ENCODE data around the gene LEO1.
"Not testable (repeated sequence)": the region's sequence is repeated elsewhere in the genome, so short reads cannot be mapped to it uniquely, and the experiment has no call there.

Gene LEO1

GRCh38 chr15:52012210-52012609, 40.6 kb upstream of the LEO1 start:
- H3K27ac ChIP-seq (ENCODE audit: low read depth, low read length), result no peak overlapping the region
- no peaks in the 10 kb centered on the region for H3K36me3 ChIP-seq (ENCODE audit: insufficient read depth, low read length)
- H3K27me3 ChIP-seq (ENCODE audit: insufficient read depth, low read length), result no peaks in the 10 kb centered on the region
- no peaks in the 10 kb centered on the region for H3K79me2 ChIP-seq (ENCODE audit: control insufficient read depth, insufficient read depth, low read length, unreplicated experiment)
- peak overlapping the region; percentile 47 for H2AFZ ChIP-seq (ENCODE audit: low read length, unreplicated experiment)
- peaks cover 30% of the 10 kb centered on the region for H3K4me1 ChIP-seq (ENCODE audit: control insufficient read depth, insufficient read depth, low read length, unreplicated experiment)
- H3K4me3 ChIP-seq (ENCODE audit: low read depth, low read length), result no peak overlapping the region

DNA sequence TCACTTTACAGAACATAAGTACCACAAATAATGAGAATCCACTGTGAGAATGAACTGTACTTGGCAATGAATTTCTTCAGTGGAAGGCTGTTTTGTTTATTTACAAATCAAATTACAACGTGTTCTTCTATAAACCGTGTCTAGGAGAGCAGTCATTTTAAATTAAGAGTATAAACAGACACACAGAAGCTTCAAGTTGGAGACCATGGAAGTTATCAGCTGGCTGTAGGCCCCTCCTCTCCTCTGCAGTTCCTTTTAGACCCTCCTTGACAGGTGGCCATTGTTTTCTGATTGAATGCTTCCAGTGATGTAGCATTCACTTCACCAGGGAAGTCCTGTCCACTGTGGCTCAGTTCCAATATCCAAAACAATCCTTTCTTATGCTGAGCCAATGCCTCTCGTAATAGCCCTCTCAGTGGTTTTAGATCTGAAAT, 40.1 kb upstream of the LEO1 start:
- Histone ChIP-seq H3K4me1 (ENCODE audit: control insufficient read depth, insufficient read depth, low read length, unreplicated experiment) (peaks cover 35% of the 10 kb centered on the region), H3K27ac (ENCODE audit: low read depth, low read length) (peak overlapping the region; percentile 59), H2AFZ (ENCODE audit: low read length, unreplicated experiment) (peak overlapping the region; percentile 47)

DNA sequence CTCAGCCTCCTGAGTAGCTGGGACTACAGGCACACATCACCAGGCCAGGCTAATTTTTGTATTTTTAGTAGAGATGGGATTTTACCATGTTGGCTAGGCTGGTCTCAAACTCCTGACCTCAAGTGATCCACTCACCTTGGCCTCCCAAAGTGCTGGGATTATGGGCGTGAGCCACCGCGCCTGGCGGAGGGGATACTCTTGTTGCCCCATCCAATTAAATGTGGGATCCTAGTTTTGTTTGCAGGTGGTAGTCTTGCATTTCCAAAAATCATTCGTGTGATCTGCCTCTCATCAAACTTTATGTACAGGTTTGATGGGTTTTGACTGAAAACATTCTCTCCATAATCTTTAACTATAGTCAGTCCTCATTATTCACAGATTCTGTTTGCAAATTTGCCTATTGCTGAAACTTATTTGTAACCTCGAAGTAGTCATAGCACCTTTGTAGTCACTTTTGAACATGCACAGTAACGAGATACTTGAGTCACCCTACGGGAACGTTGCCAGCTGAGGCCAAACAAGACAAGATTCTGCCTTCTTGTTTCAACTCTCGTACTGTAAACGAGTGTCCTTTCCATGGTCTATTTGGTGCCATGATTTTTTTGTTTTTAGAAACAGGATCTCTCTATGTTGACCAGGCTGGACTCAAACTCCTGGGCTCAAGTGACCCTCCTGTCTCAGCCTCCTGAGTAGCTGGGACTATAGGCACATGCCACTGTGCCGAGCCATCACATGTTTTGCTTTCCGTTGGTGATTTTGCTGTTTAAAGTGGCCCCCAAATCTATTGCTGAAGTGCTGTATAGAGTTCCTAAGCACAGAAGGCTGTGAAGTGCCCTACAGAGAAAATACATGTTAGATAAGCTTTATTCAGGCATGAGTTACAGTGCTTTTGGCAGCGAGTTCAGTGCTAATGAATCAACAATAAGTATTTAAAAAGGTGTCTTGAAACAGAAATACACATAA, 39.3 kb upstream of the LEO1 start:
- Histone ChIP-seq H3K27ac (ENCODE audit: low read depth, low read length) (peak overlapping the region; percentile 59), H2AFZ (ENCODE audit: low read length, unreplicated experiment) (peak overlapping the region; percentile 47), H3K4me3 (ENCODE audit: low read depth, low read length) (peak overlapping the region; percentile 27; the same call in 1 of the 2 replicates), H3K36me3 (ENCODE audit: insufficient read depth, low read length) (no peaks in the 10 kb centered on the region), H3K4me1 (ENCODE audit: control insufficient read depth, insufficient read depth, low read length, unreplicated experiment) (peaks cover 43% of the 10 kb centered on the region), H3K79me2 (ENCODE audit: control insufficient read depth, insufficient read depth, low read length, unreplicated experiment) (no peaks in the 10 kb centered on the region), H3K27me3 (ENCODE audit: insufficient read depth, low read length) (no peaks in the 10 kb centered on the region)

More for the DNA sequence above, 40.1 kb upstream of the LEO1 start:
- Histone ChIP-seq H3K4me3 (ENCODE audit: low read depth, low read length) (no peak overlapping the region), H3K79me2 (ENCODE audit: control insufficient read depth, insufficient read depth, low read length, unreplicated experiment) (no peaks in the 10 kb centered on the region), H3K27me3 (ENCODE audit: insufficient read depth, low read length) (no peaks in the 10 kb centered on the region), H3K36me3 (ENCODE audit: insufficient read depth, low read length) (no peaks in the 10 kb centered on the region)

DNA sequence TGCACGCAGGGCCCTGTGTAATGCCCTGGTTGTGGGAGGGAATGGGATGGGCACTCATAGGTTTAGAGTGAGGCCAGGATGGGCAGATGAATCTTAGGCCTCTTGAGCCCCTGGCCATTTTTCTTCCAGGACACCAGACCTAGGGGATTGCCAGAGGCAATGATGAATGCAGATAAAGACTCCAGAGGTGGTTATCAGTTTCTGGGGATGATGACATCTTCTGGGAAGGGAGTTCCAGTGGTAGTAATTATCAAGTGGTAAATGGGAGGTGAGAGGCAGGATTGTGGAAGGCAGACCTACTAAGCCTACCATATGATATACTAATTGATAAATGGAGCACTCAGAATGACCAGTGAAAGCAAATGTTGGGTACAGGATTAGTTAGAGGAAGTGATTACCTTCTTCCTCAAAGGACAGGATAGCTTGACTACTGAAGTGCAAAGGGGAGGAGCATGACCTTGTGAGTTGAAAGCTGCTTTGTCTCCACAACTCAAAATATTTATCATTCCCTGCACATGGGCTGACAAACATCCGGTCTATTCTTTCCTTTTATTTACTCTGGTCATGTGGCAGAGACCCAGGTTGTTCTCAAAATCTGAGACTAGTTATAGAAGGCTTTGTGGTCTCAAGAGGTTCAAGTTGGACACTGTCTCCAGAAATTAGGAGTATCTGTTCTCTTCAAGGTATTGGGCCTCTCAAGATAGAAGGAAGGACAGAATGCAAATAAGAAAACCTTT, 37.3 kb upstream of the LEO1 start:
- no peaks in the 10 kb centered on the region for H3K36me3 ChIP-seq (ENCODE audit: insufficient read depth, low read length)
- H3K27me3 ChIP-seq (ENCODE audit: insufficient read depth, low read length), result no peaks in the 10 kb centered on the region
- H3K4me3 ChIP-seq (ENCODE audit: low read depth, low read length), result no peak overlapping the region
- no peak overlapping the region for H3K27ac ChIP-seq (ENCODE audit: low read depth, low read length)
- H3K4me1 ChIP-seq (ENCODE audit: control insufficient read depth, insufficient read depth, low read length, unreplicated experiment), result peaks cover 46% of the 10 kb centered on the region
- no peak overlapping the region for H2AFZ ChIP-seq (ENCODE audit: low read length, unreplicated experiment)
- no peaks in the 10 kb centered on the region for H3K79me2 ChIP-seq (ENCODE audit: control insufficient read depth, insufficient read depth, low read length, unreplicated experiment)

DNA sequence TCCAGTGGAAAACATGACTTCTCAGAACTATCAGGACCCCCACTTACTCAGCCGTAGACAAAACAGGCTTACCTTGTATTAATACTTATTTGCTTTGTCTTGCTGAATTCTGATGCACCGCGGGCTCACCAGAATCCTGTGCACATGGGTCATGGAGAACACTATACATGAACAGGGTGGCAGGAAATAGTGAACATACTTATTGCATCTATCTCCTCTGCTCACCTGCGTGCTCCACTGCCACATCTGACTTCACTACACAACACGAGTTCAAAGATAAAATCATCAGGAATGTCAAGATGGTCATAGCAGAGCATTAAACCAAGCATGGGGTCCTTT, 36.8 kb upstream of the LEO1 start:
- Histone ChIP-seq H3K36me3 (ENCODE audit: insufficient read depth, low read length) (no peaks in the 10 kb centered on the region), H3K4me3 (ENCODE audit: low read depth, low read length) (no peak overlapping the region), H3K27me3 (ENCODE audit: insufficient read depth, low read length) (no peaks in the 10 kb centered on the region), H3K27ac (ENCODE audit: low read depth, low read length) (no peak overlapping the region), H3K79me2 (ENCODE audit: control insufficient read depth, insufficient read depth, low read length, unreplicated experiment) (no peaks in the 10 kb centered on the region), H2AFZ (ENCODE audit: low read length, unreplicated experiment) (no peak overlapping the region), H3K4me1 (ENCODE audit: control insufficient read depth, insufficient read depth, low read length, unreplicated experiment) (peaks cover 41% of the 10 kb centered on the region)

DNA sequence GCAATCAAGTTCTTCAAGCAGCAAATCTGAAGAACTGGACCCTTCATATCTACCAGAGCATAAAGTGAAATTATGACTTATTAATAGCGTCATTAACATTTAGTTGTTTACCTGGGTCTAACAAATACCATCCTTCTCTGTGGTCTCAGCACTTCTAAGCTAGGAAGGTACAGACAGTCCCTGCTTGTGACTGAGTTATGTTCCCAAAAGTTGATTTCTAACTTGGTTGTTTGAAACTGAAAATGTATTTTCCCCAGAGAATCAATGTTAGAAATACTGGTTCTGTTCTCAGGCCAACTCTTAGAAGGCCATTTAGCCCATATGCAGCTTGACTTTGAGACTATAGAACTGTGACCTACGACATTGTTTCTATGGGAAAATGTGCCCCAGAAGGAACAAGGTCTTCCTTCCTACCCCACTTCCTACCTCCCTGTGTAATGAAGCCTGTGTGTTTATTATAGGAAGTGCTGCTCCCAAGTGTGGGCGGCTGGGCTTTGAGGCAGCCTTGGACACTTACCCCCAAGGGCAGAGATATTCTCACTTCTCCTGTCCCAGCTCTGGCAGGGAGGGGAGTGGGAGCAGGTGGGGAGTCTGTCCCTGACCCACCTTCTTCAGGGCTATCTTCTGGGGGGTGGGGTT, 35.2 kb upstream of the LEO1 start:
- Histone ChIP-seq H3K4me3 (ENCODE audit: low read depth, low read length) (no peak overlapping the region), H3K4me1 (ENCODE audit: control insufficient read depth, insufficient read depth, low read length, unreplicated experiment) (peaks cover 30% of the 10 kb centered on the region), H3K79me2 (ENCODE audit: control insufficient read depth, insufficient read depth, low read length, unreplicated experiment) (no peaks in the 10 kb centered on the region), H2AFZ (ENCODE audit: low read length, unreplicated experiment) (no peak overlapping the region), H3K27ac (ENCODE audit: low read depth, low read length) (peak overlapping the region; percentile 45), H3K27me3 (ENCODE audit: insufficient read depth, low read length) (no peaks in the 10 kb centered on the region), H3K36me3 (ENCODE audit: insufficient read depth, low read length) (no peaks in the 10 kb centered on the region)

GRCh38 chr15:52005748-52006701, 34.4 kb upstream of the LEO1 start:
- H3K4me1 ChIP-seq (ENCODE audit: control insufficient read depth, insufficient read depth, low read length, unreplicated experiment), result peaks cover 22% of the 10 kb centered on the region
- no peak overlapping the region for H3K4me3 ChIP-seq (ENCODE audit: low read depth, low read length)
- H3K27me3 ChIP-seq (ENCODE audit: insufficient read depth, low read length), result no peaks in the 10 kb centered on the region
- H2AFZ ChIP-seq (ENCODE audit: low read length, unreplicated experiment), result peak overlapping the region; percentile 29
- no peaks in the 10 kb centered on the region for H3K36me3 ChIP-seq (ENCODE audit: insufficient read depth, low read length)
- peak overlapping the region; percentile 48 for H3K27ac ChIP-seq (ENCODE audit: low read depth, low read length)
- no peaks in the 10 kb centered on the region for H3K79me2 ChIP-seq (ENCODE audit: control insufficient read depth, insufficient read depth, low read length, unreplicated experiment)

DNA sequence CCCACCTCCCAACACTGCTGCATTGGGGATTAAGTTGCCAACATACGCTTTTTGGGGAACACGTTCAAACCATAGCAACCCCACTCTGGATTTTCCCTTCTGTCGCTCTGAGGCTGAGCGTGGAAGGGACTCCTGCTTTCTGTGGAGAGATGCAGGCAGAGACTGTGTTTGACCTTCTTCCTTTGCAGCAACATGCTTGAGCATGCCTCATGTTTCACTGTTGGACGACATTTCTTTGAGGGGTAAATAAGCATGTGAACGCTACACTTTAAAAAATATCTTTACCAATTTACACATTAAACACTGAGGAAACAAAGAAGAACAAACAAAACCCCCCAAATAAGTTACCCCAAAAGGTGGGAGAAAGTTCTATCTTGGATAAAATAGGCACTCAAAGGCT, 33.2 kb upstream of the LEO1 start:
- Histone ChIP-seq H3K4me1 (ENCODE audit: control insufficient read depth, insufficient read depth, low read length, unreplicated experiment) (peaks cover 16% of the 10 kb centered on the region), H2AFZ (ENCODE audit: low read length, unreplicated experiment) (no peak overlapping the region), H3K27ac (ENCODE audit: low read depth, low read length) (no peak overlapping the region), H3K36me3 (ENCODE audit: insufficient read depth, low read length) (no peaks in the 10 kb centered on the region), H3K79me2 (ENCODE audit: control insufficient read depth, insufficient read depth, low read length, unreplicated experiment) (no peaks in the 10 kb centered on the region), H3K27me3 (ENCODE audit: insufficient read depth, low read length) (no peaks in the 10 kb centered on the region), H3K4me3 (ENCODE audit: low read depth, low read length) (no peak overlapping the region)

DNA sequence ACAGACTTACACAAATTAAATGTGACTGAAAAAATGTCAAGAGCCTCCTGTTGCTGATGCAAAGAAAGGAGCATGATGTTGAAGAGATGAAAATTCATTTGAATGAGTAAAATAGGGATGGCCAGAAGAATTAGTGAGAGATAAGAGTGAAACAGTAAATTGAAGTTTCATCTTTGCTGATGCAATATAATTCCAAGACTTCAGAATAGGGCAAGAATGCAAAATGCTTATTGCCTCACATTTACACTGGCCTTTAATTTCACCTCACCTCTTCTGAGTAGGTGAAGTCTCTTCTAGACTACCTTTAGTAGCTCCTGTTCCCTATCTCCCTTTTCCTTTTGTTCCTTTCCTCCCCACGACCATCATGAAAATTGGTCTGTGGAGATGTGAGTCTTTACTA, 32.1 kb upstream of the LEO1 start:
- Histone ChIP-seq H3K4me3 (ENCODE audit: low read depth, low read length) (no peak overlapping the region), H3K36me3 (ENCODE audit: insufficient read depth, low read length) (no peaks in the 10 kb centered on the region), H3K27me3 (ENCODE audit: insufficient read depth, low read length) (no peaks in the 10 kb centered on the region), H3K4me1 (ENCODE audit: control insufficient read depth, insufficient read depth, low read length, unreplicated experiment) (peaks cover 16% of the 10 kb centered on the region), H2AFZ (ENCODE audit: low read length, unreplicated experiment) (no peak overlapping the region), H3K27ac (ENCODE audit: low read depth, low read length) (no peak overlapping the region), H3K79me2 (ENCODE audit: control insufficient read depth, insufficient read depth, low read length, unreplicated experiment) (no peaks in the 10 kb centered on the region)

GRCh38 chr15:52003089-52003488, 31.5 kb upstream of the LEO1 start:
- not testable (repeated sequence) for H3K27ac ChIP-seq (ENCODE audit: low read depth, low read length); H3K27me3 ChIP-seq (ENCODE audit: insufficient read depth, low read length); H3K36me3 ChIP-seq (ENCODE audit: insufficient read depth, low read length); H2AFZ ChIP-seq (ENCODE audit: low read length, unreplicated experiment); H3K79me2 ChIP-seq (ENCODE audit: control insufficient read depth, insufficient read depth, low read length, unreplicated experiment); H3K4me3 ChIP-seq (ENCODE audit: low read depth, low read length)
- peaks cover 16% of the 10 kb centered on the region for H3K4me1 ChIP-seq (ENCODE audit: control insufficient read depth, insufficient read depth, low read length, unreplicated experiment)

All from ACC112 (cell line).